Inflammatory macrophage treated with lipopolysaccharide for 4 hours (primary cell): ENCODE measurements around the gene SEPTIN8.
A peak's percentile ranks its signal among the peaks of the same experiment; 100 is the strongest.
"Not testable (repeated sequence)": the region's sequence is repeated elsewhere in the genome, so short reads cannot be mapped to it uniquely, and the experiment has no call there.

Experiments
- DNase-seq: peaks from one replicate; pipeline ENCODE4 v3.0.0-alpha.2; 2020

The SEPTIN8 gene

GRCh38 chr5:132812123-132812765 lies 35.2 kb upstream of the SEPTIN8 start:
- peak; percentile 68 for DNase-seq

GRCh38 chr5:132810605-132811004 lies 33.6 kb upstream of the SEPTIN8 start:
- DNase-seq, result no peak

DNA sequence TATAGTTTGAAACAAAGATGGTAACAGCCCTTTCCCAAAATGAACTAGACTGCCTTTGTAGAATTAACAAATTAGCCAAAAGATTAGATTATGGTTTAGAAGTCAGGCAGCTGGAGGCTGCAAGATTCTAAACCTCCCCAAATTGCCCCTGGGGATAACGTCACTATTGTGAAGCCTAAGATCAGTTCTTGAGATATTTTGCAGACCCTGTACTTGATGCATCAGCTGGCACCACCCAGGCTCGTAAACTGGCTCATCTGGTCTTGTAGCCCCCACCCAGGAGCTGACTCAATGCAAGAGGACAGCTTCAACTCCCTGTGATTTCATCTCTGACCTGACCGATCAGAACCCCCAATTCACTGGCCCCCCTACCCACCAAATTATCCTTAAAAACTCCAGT lies 31.8 kb upstream of the SEPTIN8 start:
- no peak for DNase-seq

DNA sequence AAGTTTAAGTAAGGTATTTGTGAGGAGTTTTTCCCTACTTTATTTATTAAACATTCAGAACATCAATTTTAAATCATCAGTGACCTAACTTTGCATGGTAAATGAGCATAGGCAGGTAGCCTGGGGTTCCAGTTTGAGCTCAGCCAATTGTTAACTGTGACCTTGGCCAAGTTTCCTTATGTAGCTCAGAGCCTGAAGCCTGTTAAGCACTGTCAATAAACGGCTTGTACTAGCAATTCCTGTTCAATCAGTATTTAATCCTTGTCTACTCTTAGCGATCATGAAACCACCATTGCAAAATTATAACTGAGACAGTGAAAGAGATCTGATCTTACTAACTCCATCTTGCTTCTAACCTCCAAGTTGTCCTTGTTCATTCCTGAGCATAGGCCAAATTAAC lies 31.4 kb upstream of the SEPTIN8 start:
- no peak for DNase-seq

DNA sequence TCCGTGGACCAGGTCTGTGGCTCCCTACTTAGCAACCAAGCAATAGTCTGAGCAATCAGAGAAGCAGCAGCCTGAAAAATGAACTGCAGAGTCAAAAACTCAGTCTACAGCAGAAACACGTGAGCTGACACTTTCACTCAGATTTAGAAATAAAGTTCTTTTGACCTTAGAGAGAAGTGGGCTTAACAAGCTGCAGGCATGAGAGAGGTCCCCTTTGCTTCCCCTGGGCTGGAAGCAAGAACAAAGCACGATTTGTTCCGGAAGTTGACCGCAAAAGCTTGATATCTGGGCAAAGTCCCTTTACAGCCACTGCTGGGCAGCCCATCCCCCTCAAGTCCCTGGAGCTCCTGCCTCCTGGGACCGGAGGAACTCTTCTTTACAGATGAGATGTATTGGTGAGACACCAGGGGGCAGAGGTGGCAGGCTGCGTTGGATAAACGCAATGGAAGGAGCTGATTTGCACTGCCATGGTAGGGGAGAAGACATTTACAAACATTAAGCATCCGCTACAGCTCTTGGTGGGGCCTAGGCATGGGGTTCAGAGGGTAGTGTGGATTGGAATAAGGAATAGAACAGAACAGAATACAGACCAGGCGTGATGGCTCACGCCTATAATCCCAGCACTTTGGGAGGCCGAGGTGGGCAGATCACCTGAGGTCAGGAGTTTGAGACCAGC lies 30.3 kb upstream of the SEPTIN8 start:
- no peak for DNase-seq

GRCh38 chr5:132806804-132807162 lies 29.7 kb upstream of the SEPTIN8 start:
- DNase-seq, result not testable (repeated sequence)

GRCh38 chr5:132805872-132806271 lies 28.8 kb upstream of the SEPTIN8 start:
- DNase-seq, result not testable (repeated sequence)

DNA sequence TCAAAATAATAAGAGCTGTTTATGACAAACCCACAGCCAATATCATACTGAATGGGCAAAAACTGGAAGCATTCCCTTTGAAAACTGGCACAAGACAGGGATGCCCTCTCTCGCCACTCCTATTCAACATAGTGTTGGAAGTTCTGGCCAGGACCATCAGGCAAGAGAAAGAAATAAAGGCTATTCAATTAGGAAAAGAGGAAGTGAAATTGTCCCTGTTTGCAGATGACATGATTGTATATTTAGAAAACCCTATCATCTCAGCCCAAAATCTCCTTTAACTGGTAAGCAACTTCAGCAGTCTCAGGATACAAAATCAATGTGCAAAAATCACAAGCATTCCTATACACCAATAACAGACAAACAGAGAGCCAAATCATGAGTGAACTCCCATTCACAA lies 27.2 kb upstream of the SEPTIN8 start:
- not testable (repeated sequence) for DNase-seq

DNA sequence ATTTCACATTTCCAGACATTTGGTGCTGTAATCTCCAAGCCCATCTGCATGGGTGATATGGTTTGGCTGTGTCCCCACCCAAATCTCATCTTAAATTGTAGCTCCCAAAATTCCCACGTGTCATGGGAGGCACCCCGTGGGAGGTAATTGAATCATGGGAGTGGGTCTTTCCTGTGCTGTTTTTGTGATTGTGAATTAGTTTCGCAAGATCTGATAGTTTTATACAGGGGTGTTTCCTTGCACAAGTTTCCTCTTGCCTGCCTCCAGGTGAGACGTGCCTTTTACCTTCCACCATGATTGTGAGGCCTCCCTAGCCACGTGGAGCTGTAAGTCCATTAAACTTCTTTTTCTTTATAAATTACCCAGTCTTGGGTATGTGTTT lies 25.6 kb upstream of the SEPTIN8 start:
- DNase-seq, result not testable (repeated sequence)

- DNase-seq, result no peak
These were observed 25.1 kb upstream of the SEPTIN8 start for GRCh38 chr5:132802044-132802684.

DNA sequence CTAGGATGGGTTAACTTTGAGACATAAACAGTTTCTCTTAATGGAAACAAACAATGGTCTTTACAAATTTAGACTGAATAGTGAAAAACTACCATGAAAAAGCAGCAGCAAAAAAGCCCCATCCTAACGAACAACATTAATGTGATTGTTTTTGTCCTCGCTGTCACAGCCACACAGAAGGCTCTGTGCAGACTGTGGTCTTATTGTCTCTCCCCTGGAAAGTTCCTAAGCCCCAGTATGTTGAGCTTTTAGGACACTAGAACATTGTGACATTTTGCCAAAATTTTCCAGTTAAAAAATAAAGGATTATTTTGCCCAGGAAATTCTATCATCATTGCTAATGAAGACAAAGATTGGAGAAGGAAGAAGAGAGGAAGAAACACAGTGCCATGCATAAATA lies 23.5 kb upstream of the SEPTIN8 start:
- no peak for DNase-seq

DNA sequence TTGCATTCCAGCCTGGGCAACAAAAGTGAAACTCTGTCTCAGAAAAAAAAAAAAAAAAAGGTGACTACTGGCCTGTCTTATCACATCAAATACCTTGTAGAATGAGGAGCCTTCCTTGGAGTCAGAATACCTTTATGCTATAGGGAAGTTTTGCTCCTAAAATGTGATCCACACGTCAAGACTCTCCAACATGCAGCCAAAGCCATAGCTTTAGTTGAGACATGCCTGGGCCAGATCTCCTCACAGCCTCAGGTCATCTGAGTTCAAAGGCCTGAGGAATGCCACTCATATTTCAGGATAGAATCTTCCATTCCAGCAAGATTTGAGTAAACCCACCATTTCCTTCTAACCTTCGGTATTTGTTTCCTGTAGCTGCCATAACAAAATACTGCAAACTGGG lies 22.4 kb upstream of the SEPTIN8 start:
- DNase-seq, result no peak

GRCh38 chr5:132797651-132798050 lies 20.6 kb upstream of the SEPTIN8 start:
- no peak for DNase-seq

DNA sequence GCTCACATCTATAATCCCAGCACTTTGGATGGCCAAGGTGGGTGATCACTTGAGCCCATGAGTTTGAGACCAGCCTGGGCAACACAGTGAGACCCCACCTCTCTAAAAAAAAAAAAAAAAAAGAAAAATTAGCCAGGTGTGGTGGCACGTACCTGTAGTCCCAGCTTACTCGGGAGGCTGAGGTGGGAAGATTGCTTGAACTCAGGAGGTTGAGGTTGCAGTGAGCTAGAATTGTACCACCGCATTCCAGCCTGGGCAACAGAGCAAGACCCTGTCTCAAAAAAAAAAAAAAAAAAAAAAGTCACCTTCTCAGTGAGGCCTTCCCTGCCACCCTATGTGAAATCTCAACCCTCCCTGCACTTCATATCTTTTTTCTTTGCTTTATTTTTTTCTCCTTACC lies 14.0 kb upstream of the SEPTIN8 start:
- no peak for DNase-seq

GRCh38 chr5:132790201-132790865 lies 13.3 kb upstream of the SEPTIN8 start:
- no peak for DNase-seq

- no peak for DNase-seq
These were observed 12.2 kb upstream of the SEPTIN8 start for GRCh38 chr5:132788990-132789886.

DNA sequence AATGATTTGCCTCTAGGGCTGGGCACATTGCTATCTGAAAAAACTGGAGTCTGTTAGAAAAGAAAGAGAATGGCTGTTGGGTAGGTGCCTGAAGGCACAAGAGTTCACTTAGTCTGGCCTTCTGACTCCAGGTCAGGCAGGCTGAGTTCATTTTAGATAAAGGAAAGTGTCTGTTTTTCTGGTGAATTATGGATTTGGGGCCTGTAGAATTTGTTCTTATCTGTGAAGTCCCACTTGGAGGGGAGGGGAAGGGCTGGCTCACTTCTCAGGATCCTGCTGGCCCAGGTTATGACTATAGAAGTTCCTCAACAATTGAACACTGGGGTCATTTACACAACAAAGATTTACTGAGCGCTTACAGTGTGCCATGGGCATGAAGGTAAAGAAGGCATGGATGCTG lies 11.5 kb upstream of the SEPTIN8 start:
- no peak for DNase-seq

DNA sequence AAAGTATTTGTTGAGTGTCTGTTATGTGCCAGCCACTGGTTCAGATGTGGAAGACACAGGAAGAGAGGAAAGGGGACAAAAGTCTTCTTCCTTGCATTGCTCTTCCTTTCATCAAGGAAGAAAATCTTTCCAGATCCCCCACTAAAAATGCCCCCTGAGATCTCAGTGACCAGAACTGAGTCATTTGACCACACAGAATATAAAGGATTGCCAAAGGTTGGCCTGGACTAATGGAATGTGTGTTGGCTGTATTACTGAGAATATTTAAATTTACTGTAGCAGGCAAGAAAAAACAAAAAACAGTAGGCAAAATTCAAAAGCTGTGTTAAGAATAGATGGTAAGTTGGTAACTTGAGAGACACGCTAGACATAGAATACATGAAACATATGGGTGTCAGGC lies 10.0 kb upstream of the SEPTIN8 start:
- DNase-seq, result no peak

DNA sequence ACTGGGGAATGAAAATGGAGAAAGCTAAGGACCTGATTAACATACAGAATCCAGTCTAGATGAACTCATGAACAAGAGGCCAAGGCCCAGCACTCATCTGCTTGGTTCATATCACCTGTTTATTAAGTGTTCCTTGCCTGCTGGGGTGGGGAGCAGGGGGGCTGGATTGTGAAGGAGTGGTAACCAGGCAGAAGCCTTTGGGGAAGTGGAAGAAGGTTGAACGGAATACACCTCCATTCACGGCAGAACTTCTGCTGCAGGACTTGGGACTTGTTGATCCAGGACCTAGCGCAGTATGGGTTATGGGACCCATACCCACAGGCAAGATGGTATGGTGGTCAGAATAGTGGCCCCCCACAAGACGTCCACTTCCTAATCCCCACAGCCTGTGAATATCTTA lies 8.8 kb upstream of the SEPTIN8 start:
- DNase-seq, result no peak

GRCh38 chr5:132785365-132785764 lies 8.3 kb upstream of the SEPTIN8 start:
- no peak for DNase-seq

GRCh38 chr5:132782101-132782500 lies 5.1 kb upstream of the SEPTIN8 start:
- DNase-seq, result peak; percentile 70

DNA sequence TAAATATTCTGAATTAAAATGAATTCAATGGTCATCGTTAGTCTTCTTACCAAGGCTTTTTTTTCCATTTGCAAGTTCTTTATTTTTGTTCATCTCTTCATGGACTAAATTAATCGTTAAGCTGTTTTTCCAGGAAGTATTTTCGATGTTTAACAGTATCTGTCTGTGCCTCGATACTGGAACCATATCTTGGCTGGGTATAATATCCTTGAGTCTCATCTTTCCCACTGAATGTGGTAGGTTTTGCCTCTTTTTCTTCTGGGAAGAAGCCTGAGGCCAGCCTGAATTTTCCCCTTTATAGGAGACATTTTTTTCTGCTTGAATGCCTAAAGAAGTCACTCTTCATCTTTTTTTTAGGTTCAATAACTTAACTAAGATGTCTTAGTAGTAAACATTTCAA lies 4.0 kb upstream of the SEPTIN8 start:
- DNase-seq, result no peak

GRCh38 chr5:132780577-132780976 lies 3.5 kb upstream of the SEPTIN8 start:
- DNase-seq, result no peak
